Kidney (tissue), 14 donors: ENCODE data around the gene CFAP69. TPM values are rescaled to one million over a fixed set of nuclear protein-coding genes. Genes with fewer than 3 reads are reported as not detected.
"Not testable (repeated sequence)": the region's sequence is repeated elsewhere in the genome, so short reads cannot be mapped to it uniquely, and the experiment has no call there.

Source experiments
- DNase-seq, 5 donors: peaks; one replicate each; pipeline ENCODE4 v3.0.0-alpha.2; 2013 to 2020
- FAIRE-seq: peaks from 2 replicates; lab custom pipeline; 2012; peaks lifted over from hg19 to GRCh38; lab: Jason Lieb, UNC
- H3K27ac ChIP-seq, 2 donors: one replicate each; pipeline ENCODE4 v1.7.0; 2013; ENCODE audit warnings: low read depth in 2 of 2, low read length in 2 of 2, inconsistent platforms in 1 of 2
- H3K27me3 ChIP-seq: one replicate; pipeline ENCODE4 v1.7.1; 2013; ENCODE audit warnings: low read length, inconsistent platforms; ENCODE audit not compliant: control insufficient read depth, insufficient read depth
- H3K36me3 ChIP-seq, 3 donors: one replicate each; pipeline versions ENCODE4 v1.7.0 to v1.7.1; 2013; ENCODE audit warnings: low read length in 3 of 3, control low read depth in 1 of 3, inconsistent platforms in 1 of 3; ENCODE audit not compliant: insufficient read depth in 3 of 3, control insufficient read depth in 2 of 3
- H3K4me1 ChIP-seq, 3 donors: one replicate each; pipeline versions ENCODE4 v1.7.0 to v1.7.1; 2013; ENCODE audit warnings: low read length in 3 of 3, inconsistent platforms in 1 of 3, low read depth in 1 of 3; ENCODE audit not compliant: control insufficient read depth in 2 of 3, insufficient read depth in 2 of 3
- H3K4me3 ChIP-seq, 3 donors: one replicate each; pipeline versions ENCODE4 v1.7.0 to v1.8.1; 2013; ENCODE audit warnings: low read length in 3 of 3, control low read depth in 1 of 3, inconsistent platforms in 1 of 3
- H3K9ac ChIP-seq, 3 donors: one replicate each; pipeline versions ENCODE4 v1.7.0 to v1.7.1; 2013; ENCODE audit warnings: low read length in 3 of 3, control low read depth in 1 of 3, inconsistent platforms in 1 of 3
- H3K9me3 ChIP-seq, 3 donors: one replicate each; pipeline versions ENCODE4 v1.7.0 to v1.7.1; 2013; ENCODE audit warnings: low read length in 3 of 3, control low read depth in 1 of 3, inconsistent platforms in 1 of 3; ENCODE audit not compliant: control insufficient read depth in 2 of 3, insufficient read depth in 1 of 3
- intact Hi-C: fragments of 100-400 bp; cut with DNase I; formaldehyde crosslinking; loops from one replicate; pipeline ENCODE4 v1.11.1; 2022
- polyA plus RNA-seq: library from polyadenylated mRNA; stranded (reverse); fragments of 350-450 nt; fragmentation: Illumina TruSeq; extraction: RNeasy Lipid Tissue Mini Kit (QIAGEN cat#74804); gene quantifications from one replicate; pipeline ENCODE4 v1.2.3, GENCODE V29; 2014; ENCODE audit warnings: low read depth, low replicate concordance; ENCODE audit not compliant: insufficient read depth
- total RNA-seq: library from RNA; stranded (reverse); fragmentation: NEBNext Ultra II Directional; extraction: Animal tissue kit (Norgen Biotek cat#: 25700); gene quantifications from one replicate; pipeline ENCODE4 v1.2.1, GENCODE V29; 2021
- TF ChIP-seq, protein P1 (sequence below): IDR thresholded peaks from 3 replicates; pipeline ENCODE4 v1.5.1; 2012; ENCODE audit warnings: mild to moderate bottlenecking, moderate library complexity, borderline replicate concordance; ENCODE audit not compliant: insufficient read depth; ENCODE audit errors: extremely low read depth
- donor health status: control.
- donor health status: control.
- donor health status: control.
- donor health status: control.
- donor health status: control.
- donor health status: DM: yes; HTN: yes; CAD: no.
- donor health status: Normal renal cell carcinoma (clear cell type).

The CFAP69 gene
- total and polyA plus RNA-seq, 2 donors from 2014 or later = 9.2 to 13.2 TPM

DNA sequence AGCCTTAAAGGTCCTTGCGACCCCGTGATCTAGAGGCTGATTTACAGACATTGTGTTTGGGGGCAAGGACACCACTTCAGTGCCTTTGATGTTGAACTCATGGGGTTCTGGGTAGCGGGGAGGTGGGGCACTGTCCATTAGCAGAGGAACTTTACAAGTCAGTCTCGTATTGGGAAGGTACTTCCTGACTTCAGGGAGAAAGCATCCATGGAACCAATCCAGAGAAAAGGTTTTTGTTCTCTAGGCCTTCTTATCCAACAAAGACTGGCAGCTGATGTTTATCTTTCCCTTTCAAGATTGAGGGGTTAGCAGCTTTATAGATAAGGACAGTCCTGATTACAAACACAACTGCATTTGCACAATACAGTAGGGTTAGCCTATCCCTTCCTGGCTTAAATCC, 104.3 kb downstream of the CFAP69 start:
- Histone ChIP-seq H3K9me3 (no peaks in the 10 kb centered on the region), H3K36me3 (no peaks in the 10 kb centered on the region), H3K9ac (no peak overlapping the region), H3K27me3 (no peaks in the 10 kb centered on the region), H3K4me3 (no peak overlapping the region), H3K27ac (no peak overlapping the region), H3K4me1 (peaks cover 0 to 6% (median 6%) of the 10 kb centered on the region in 3 donors)
- DNase-seq (no peak), FAIRE-seq (no peak)
- TF ChIP-seq, protein P1, sequence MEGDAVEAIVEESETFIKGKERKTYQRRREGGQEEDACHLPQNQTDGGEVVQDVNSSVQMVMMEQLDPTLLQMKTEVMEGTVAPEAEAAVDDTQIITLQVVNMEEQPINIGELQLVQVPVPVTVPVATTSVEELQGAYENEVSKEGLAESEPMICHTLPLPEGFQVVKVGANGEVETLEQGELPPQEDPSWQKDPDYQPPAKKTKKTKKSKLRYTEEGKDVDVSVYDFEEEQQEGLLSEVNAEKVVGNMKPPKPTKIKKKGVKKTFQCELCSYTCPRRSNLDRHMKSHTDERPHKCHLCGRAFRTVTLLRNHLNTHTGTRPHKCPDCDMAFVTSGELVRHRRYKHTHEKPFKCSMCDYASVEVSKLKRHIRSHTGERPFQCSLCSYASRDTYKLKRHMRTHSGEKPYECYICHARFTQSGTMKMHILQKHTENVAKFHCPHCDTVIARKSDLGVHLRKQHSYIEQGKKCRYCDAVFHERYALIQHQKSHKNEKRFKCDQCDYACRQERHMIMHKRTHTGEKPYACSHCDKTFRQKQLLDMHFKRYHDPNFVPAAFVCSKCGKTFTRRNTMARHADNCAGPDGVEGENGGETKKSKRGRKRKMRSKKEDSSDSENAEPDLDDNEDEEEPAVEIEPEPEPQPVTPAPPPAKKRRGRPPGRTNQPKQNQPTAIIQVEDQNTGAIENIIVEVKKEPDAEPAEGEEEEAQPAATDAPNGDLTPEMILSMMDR = no peak
- intact Hi-C loops = no loop called here

DNA sequence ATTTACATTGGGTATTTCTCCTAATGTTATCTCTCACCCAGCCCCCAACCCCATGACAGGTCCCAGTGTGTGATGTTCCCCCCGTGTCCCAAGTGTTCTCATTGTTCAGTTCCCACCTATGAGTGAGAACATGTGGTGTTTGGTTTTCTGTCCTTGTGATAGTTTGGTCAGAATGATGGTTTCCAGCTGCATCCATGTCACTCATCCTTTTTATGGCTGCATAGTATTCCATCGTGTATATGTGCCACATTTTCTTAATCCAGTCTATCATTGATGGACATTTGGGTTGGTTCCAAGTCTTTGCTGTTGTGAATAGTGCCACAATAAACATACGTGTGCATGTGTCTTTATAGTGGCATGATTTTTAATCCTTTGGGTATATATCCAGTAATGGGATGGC, 105.1 kb downstream of the CFAP69 start:
- not testable (repeated sequence) for H3K4me1 ChIP-seq

GRCh38 chr7:90351987-90352386, 107.0 kb downstream of the CFAP69 start:
- Histone ChIP-seq H3K4me1 (peaks cover 0 to 6% (median 4%) of the 10 kb centered on the region in 3 donors), H3K4me3 (no peak overlapping the region), H3K27me3 (no peaks in the 10 kb centered on the region), H3K9ac (no peak overlapping the region), H3K36me3 (peaks cover 0 to 8% (median 6%) of the 10 kb centered on the region in 3 donors), H3K27ac (no peak overlapping the region), H3K9me3 (no peaks in the 10 kb centered on the region)
- TF ChIP-seq, protein P1 = no peak
- intact Hi-C loops = no loop called here
- no peak for DNase-seq
- FAIRE-seq = no peak

More for the DNA sequence above, 105.1 kb downstream of the CFAP69 start:
- H3K9me3 ChIP-seq, H3K4me3 ChIP-seq, H3K9ac ChIP-seq, H3K27ac ChIP-seq, FAIRE-seq, DNase-seq, H3K36me3 ChIP-seq, H3K27me3 ChIP-seq, intact Hi-C loops: not testable (repeated sequence)

Other genes starting within 250 kb of the CFAP69 start
- gene STEAP1, start 90.7 kb upstream of the CFAP69 start, total RNA-seq = 4.4 TPM
- gene STEAP1, start 90.7 kb upstream of the CFAP69 start, polyA plus RNA-seq = 6.3 TPM
- 15.8 TPM for gene STEAP2, start 33.4 kb upstream of the CFAP69 start, total RNA-seq
- 8.9 TPM for gene STEAP2, start 33.4 kb upstream of the CFAP69 start, polyA plus RNA-seq
- gene FAM237B, start 76.1 kb downstream of the CFAP69 start, total RNA-seq = not detected
- not detected for gene FAM237B, start 76.1 kb downstream of the CFAP69 start, polyA plus RNA-seq
- 31.8 TPM for gene GTPBP10, start 101.5 kb downstream of the CFAP69 start, total RNA-seq
- gene GTPBP10, start 101.5 kb downstream of the CFAP69 start, polyA plus RNA-seq = 15.2 TPM
- 43.8 TPM for gene CLDN12, start 158.3 kb downstream of the CFAP69 start, total RNA-seq
- 23.9 TPM for gene CLDN12, start 158.3 kb downstream of the CFAP69 start, polyA plus RNA-seq
- not detected for gene PTTG1IP2, start 224.5 kb downstream of the CFAP69 start, total RNA-seq
- not detected for gene PTTG1IP2, start 224.5 kb downstream of the CFAP69 start, polyA plus RNA-seq